Liver (tissue), 9 donors: ENCODE measurements around the gene LSR. TPM values are rescaled to one million over a fixed set of nuclear protein-coding genes. Genes with fewer than 3 reads are reported as not detected.

ENCODE experiments used
- DNase-seq: peaks from one replicate; pipeline ENCODE4 v3.0.0-alpha.2; 2017; ENCODE audit warnings: low spot score
- H3K27ac ChIP-seq, 2 donors: one replicate each; pipeline ENCODE4 v1.7.0; 2013; ENCODE audit warnings: inconsistent platforms in 2 of 2, low read length in 2 of 2, control low read depth in 1 of 2, low read depth in 1 of 2, mild to moderate bottlenecking in 1 of 2
- H3K27me3 ChIP-seq, 4 donors: one replicate each; pipeline versions ENCODE4 v1.6.1 to v1.7.0; 2013; ENCODE audit warnings: low read length in 3 of 4, inconsistent platforms in 1 of 4, mild to moderate bottlenecking in 1 of 4, moderate library complexity in 1 of 4; ENCODE audit not compliant: control insufficient read depth in 4 of 4, insufficient read depth in 4 of 4
- H3K36me3 ChIP-seq, 4 donors: one replicate each; pipeline versions ENCODE4 v1.6.1 to v1.7.0; 2013; ENCODE audit warnings: low read length in 3 of 4, mild to moderate bottlenecking in 3 of 4, low read depth in 1 of 4, moderate library complexity in 1 of 4; ENCODE audit not compliant: control insufficient read depth in 4 of 4, insufficient read depth in 3 of 4
- H3K4me1 ChIP-seq, 4 donors: one replicate each; pipeline versions ENCODE4 v1.6.1 to v1.7.0; 2013; ENCODE audit warnings: low read length in 3 of 4, mild to moderate bottlenecking in 3 of 4, moderate library complexity in 1 of 4; ENCODE audit not compliant: control insufficient read depth in 4 of 4, insufficient read depth in 4 of 4
- H3K4me3 ChIP-seq, 3 donors: one replicate each; pipeline versions ENCODE4 v1.6.1 to v1.7.0; 2013; ENCODE audit warnings: low read length in 3 of 3, control low read depth in 1 of 3, low read depth in 1 of 3, mild to moderate bottlenecking in 1 of 3
- H3K9ac ChIP-seq, 2 donors: one replicate each; pipeline ENCODE4 v1.7.0; 2013; ENCODE audit warnings: low read length in 2 of 2, mild to moderate bottlenecking in 2 of 2, moderate library complexity in 2 of 2, control low read depth in 1 of 2, low read depth in 1 of 2
- H3K9me3 ChIP-seq, 4 donors: one replicate each; pipeline versions ENCODE4 v1.6.1 to v1.7.0; 2013; ENCODE audit warnings: low read length in 3 of 4; ENCODE audit not compliant: control insufficient read depth in 4 of 4
- ATF3 ChIP-seq: IDR thresholded peaks from 2 replicates; pipeline ENCODE4 v1.6.1; 2016; ENCODE audit warnings: antibody characterized with exemption
- CTCF ChIP-seq: fragments of 150-350 bp; IDR thresholded peaks from 2 replicates; pipeline ENCODE4 v1.5.1; 2017; ENCODE audit warnings: improper control_type of control experiment, low read depth, low read length; ENCODE audit not compliant: missing input control
- FOXA1 ChIP-seq: IDR thresholded peaks from 2 replicates; pipeline ENCODE4 v1.6.1; 2016; ENCODE audit warnings: antibody characterized with exemption
- GABPA ChIP-seq, 2 donors: IDR thresholded peaks in 1 of 2; conservative IDR thresholded peaks in 1 of 2; 2 replicates each; pipeline ENCODE4 v1.6.1; 2016; ENCODE audit warnings: antibody characterized with exemption in 2 of 2, mild to moderate bottlenecking in 1 of 2, moderate library complexity in 1 of 2
- HNF4G ChIP-seq: IDR thresholded peaks from 2 replicates; pipeline ENCODE4 v1.6.1; 2016; ENCODE audit warnings: antibody characterized with exemption
- MAX ChIP-seq: IDR thresholded peaks from 2 replicates; pipeline ENCODE4 v1.6.1; 2016; ENCODE audit warnings: antibody characterized with exemption
- NR2F2 ChIP-seq: IDR thresholded peaks from 2 replicates; pipeline ENCODE4 v1.6.1; 2016; ENCODE audit warnings: antibody characterized with exemption
- REST ChIP-seq: IDR thresholded peaks from 2 replicates; pipeline ENCODE4 v1.6.1; 2016; ENCODE audit warnings: antibody characterized with exemption, mild to moderate bottlenecking
- SP1 ChIP-seq: IDR thresholded peaks from 2 replicates; pipeline ENCODE4 v1.6.1; 2018; ENCODE audit warnings: antibody characterized with exemption, mild to moderate bottlenecking
- TAF1 ChIP-seq: conservative IDR thresholded peaks from 2 replicates; pipeline ENCODE4 v1.6.1; 2016; ENCODE audit warnings: antibody characterized with exemption, mild to moderate bottlenecking
- YY1 ChIP-seq: IDR thresholded peaks from 2 replicates; pipeline ENCODE4 v1.6.1; 2016; ENCODE audit warnings: antibody characterized with exemption, mild to moderate bottlenecking
- WGBS: extraction: QIAGEN DNeasy Blood & Tissue Kit; methylation state at CpG from one replicate; pipeline ENCODE4 v1.1.7; 2013; 5-methylcytosine and 5-hydroxymethylcytosine counted together
- polyA plus RNA-seq, 2 donors: library from polyadenylated mRNA; stranded (reverse) in 1 of 2; unstranded in 1 of 2; fragments of 200-250 nt in 1 of 2; fragments of >200 nt in 1 of 2; fragmentation: Nextera tagmentation in 1 of 2; extraction: Ambion mirVana in 1 of 2; gene quantifications; one replicate each; pipeline versions ENCODE4 v1.2.1 to v1.2.3, GENCODE V29; 2013 to 2015
- total RNA-seq, 2 donors: library from RNA; depleted of rRNA; stranded (reverse); fragments of >200 nt; gene quantifications; one replicate each; pipeline ENCODE4 v1.2.3, GENCODE V29; 2014
- TF ChIP-seq, protein P1 (sequence below): IDR thresholded peaks from 2 replicates; pipeline ENCODE4 v1.6.1; 2016; ENCODE audit warnings: antibody characterized with exemption
- donor health status: healthy.
- donor health status: healthy.
- donor health status: healthy.
- donor health status: healthy.
- donor health status: healthy.

The LSR gene
- total and polyA plus RNA-seq, 4 donors, result 33.7 to 150 (median 48.0) TPM

DNA sequence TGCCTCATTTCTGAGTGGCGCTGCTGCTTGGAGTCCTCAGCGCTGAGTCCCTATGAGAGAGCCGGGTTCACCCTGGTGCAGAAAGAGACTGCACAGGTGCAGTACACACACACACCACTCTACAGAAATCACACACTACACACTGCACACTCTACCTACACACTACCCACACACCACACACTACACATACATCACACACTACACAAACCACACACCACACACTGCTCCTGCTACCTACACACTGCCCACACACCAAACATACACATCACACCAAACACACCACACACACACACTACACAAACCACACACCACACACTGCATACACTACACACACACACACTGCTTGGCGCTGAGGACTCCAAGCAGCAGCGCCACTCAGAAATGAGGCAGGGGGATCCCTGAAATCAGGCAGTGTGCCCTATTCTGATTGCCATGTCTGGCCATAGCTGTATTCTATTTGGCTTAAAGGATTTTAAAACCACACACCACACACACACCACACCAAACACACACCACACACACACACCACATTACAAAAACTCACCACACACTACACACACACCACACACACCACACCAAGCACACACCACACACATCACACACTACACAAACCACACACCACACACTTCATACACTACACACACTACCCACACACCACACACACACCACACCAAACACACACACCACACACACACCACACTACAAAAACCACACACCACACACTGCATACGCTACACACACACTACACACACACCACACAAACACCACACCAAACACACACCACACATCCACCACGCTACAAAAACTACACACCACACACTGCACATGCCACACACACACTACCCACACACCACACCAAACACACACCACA lies 48.1 kb downstream of the LSR start:
- H3K9me3 ChIP-seq, result no peaks in the 10 kb centered on the region
- no peak overlapping the region for H3K9ac ChIP-seq
- no peak overlapping the region for H3K4me3 ChIP-seq
- no peaks in the 10 kb centered on the region for H3K27me3 ChIP-seq
- no peak for DNase-seq
- H3K4me1 ChIP-seq, result no peaks in the 10 kb centered on the region
- 96% methylated on average over 7 of the region's 7 CpGs for WGBS
- TF ChIP-seq FOXA1 (no peak), YY1 (no peak), MAX (no peak), CTCF (no peak), HNF4G (no peak), TAF1 (no peak), NR2F2 (no peak)
- TF ChIP-seq, protein P1, sequence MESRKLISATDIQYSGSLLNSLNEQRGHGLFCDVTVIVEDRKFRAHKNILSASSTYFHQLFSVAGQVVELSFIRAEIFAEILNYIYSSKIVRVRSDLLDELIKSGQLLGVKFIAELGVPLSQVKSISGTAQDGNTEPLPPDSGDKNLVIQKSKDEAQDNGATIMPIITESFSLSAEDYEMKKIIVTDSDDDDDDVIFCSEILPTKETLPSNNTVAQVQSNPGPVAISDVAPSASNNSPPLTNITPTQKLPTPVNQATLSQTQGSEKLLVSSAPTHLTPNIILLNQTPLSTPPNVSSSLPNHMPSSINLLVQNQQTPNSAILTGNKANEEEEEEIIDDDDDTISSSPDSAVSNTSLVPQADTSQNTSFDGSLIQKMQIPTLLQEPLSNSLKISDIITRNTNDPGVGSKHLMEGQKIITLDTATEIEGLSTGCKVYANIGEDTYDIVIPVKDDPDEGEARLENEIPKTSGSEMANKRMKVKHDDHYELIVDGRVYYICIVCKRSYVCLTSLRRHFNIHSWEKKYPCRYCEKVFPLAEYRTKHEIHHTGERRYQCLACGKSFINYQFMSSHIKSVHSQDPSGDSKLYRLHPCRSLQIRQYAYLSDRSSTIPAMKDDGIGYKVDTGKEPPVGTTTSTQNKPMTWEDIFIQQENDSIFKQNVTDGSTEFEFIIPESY, result no peak
- H3K36me3 ChIP-seq, result no peaks in the 10 kb centered on the region
- H3K27ac ChIP-seq, result no peak overlapping the region

DNA sequence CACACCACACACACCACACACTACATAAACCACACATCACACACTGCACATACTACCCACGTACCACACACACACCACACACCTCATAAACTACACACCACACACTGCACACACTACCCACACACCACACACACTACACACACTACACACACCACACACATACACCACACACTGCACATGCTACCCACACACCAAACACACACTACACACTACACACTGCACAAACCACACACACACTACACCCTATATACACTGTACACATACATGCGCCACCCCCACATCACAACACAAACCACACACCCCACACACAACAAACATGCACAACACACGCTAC lies 48.7 kb downstream of the LSR start:
- H3K4me1 ChIP-seq, result no peaks in the 10 kb centered on the region
- H3K36me3 ChIP-seq, result no peaks in the 10 kb centered on the region
- 99% methylated on average over 3 of the region's 3 CpGs for WGBS
- H3K9me3 ChIP-seq, result no peaks in the 10 kb centered on the region
- no peak overlapping the region for H3K27ac ChIP-seq
- H3K27me3 ChIP-seq, result no peaks in the 10 kb centered on the region
- no peak for DNase-seq
- no peak overlapping the region for H3K4me3 ChIP-seq
- no peak overlapping the region for H3K9ac ChIP-seq
- no peak for TF ChIP-seq REST
- TF ChIP-seq MAX, result no peak
- TF ChIP-seq HNF4G, result no peak
- no peak for TF ChIP-seq NR2F2
- no peak for TF ChIP-seq YY1
- no peak for TF ChIP-seq FOXA1
- TF ChIP-seq, protein P1, result no peak
- no peak for TF ChIP-seq TAF1
- TF ChIP-seq ATF3, result no peak
- no peak for TF ChIP-seq GABPA (IDR thresholded peaks at IDR 0.05 in 1 of 2, conservative IDR thresholded peaks at IDR 0.05 in 1 of 2)
- no peak for TF ChIP-seq SP1
